ENCODE results near the gene CD27.
"Not testable (repeated sequence)": the region's sequence is repeated elsewhere in the genome, so short reads cannot be mapped to it uniquely, and the experiment has no call there.

Gene CD27

DNA sequence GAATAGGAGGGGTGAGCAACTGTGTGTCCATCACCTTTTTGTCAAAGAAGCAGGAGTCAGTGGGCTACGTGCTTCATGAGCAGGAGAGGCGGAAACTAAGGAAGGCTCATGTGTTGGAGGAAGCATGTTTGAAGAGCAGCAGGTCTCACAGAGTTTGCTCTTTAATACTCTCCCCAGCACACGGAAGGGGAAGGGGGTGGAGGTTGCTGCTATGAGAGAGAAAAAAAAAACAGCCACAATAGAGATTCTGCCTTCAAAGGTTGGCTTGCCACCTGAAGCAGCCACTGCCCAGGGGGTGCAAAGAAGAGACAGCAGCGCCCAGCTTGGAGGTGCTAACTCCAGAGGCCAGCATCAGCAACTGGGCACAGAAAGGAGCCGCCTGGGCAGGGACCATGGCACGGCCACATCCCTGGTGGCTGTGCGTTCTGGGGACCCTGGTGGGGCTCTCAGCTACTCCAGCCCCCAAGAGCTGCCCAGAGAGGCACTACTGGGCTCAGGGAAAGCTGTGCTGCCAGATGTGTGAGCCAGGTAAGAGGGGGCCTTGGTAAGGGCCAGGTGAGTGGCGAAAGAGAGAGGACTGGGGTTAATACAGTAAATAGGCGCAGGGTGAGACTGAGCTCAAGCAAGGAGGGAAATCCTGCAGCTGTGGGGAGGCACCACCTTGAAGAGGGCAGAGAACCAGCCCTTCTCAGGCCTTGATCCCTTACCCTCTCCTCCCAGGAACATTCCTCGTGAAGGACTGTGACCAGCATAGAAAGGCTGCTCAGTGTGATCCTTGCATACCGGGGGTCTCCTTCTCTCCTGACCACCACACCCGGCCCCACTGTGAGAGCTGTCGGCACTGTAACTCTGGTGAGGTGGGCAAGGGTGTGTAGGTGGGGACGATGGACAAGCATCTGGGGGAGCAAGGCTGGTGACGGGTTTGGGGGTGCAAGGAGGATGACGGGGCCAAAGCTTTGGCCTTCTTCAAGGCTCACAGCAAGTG, at the start of gene CD27:
TSS of gene CD27 (plus strand) at position 252 of the 985 bp plus-strand sequence. CDS start at position 393, 141 bp downstream.
- DNase-seq: peak; percentile 51

DNA sequence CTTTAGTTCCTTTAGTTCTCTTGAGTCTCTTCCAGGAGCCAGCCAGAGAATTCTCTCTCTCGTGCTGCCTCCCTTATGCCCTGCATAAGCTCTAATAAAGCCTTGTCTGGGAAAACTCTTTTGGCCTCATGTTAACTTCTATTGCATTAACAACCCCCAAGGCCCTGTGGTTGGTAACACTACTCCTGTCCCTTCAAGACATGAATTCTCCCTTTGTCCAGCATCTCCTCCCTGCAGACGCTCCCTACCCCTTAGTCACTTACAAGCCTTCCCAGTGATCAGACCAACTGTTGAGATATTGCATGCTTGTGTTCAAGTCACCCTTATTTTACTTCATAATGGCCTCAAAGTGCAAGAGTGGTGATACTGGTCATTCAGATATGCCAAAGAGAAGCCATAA, 48.7 kb upstream of the CD27 start:
- no peak for DNase-seq

DNA sequence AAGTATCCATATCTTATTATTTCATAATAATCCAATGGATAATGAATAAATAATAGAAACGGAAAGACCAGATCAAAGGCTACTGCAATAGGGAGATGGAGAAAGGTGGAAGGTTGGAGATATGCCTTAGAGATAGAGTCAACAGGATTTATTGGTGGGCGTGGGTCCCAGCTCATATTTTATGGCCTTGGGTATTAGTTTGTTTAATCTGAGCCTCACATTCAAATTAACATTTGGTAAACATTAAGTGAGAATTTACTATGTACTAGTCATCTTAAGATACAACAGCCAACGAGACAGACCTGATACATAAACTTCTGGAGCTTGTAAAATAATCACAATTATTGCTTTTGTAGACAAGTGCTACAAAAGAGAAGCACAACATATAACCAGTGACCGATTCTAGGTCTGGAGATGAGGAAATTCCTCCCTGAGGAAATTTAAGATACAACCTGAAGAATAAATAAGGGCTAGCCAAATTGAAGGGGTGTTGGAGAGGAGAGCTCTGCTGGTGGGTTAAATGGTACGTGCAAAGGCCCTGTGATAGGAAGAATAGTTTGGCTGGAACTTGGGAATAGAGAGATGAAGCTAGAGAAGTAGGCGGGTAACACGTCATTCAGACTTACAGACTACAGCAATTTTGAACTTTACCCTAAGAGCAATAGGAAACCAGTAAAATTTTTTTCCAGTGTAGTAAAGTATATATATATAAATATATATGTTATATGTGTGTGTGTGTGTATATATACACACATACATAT, 44.7 kb upstream of the CD27 start:
- DNase-seq: no peak

DNA sequence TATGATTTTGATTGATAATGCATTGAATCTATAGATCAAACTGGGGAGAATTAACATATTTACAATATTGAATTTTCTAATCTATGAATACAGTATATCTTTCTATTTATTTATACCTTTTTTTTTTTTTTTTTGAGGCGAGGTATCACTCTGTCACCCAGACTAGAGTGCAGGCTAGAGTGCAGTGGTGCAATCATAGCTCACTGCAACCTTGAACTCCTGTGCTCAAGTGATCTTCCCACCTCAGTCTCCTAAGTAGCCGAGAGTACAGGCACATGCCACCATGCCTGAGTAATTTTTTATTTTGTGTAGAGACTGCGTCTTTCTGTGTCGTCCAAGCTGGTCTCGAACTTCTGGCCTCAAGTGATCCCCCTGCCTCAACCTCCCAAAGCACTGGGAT, 40.4 kb upstream of the CD27 start:
- no peak for DNase-seq

DNA sequence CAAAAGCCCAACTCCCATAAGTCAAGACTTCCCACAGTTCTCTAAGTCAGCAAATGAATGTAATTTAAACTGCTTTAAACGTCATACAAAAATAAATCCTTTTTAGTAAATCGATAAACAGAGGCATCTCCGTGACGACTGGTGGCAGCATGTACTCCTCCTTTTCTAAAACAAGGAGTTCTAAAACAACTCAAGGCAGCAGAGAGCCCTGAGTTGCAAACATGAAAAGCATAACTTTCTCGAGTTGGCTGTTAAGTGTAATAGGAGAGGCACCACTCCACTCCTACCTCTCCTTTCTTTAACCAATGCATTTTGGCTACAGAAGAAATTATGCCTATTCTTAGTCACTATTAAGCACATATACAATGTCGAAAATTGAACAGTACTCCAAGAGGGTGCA, 38.8 kb upstream of the CD27 start:
- DNase-seq: no peak

DNA sequence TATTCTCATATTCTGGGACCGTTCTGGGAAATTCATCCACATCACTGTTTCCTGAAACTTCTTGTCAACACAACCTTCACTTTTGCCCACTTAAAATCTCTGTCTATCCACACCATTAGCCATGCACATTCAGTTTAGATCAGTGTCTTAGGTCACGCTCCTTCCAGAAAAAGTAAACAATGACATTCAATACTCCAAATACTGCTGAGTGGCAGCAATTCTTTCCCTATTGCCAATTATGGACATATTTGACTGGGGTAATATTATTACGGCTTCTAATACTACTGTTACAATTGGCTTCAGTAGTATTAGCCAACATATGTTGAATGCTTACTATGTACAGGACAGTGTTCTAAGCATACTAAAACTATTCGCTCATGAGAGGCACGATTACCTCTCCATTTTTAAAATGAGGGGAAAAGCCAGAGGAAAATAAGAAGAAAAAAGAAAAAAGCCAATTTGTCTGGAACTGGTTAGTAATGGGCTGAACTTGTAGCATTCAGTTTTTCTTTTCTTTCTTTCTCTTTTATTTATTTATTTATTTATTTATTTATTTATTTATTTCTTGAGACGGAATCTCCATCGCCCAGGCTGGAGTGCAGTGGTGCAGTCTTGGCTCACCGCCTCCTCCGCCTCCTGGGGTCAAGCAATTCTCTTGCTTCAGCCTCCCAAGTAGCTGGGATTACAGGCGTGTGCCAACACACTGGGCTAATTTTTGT, 37.4 kb upstream of the CD27 start:
- no peak for DNase-seq

DNA sequence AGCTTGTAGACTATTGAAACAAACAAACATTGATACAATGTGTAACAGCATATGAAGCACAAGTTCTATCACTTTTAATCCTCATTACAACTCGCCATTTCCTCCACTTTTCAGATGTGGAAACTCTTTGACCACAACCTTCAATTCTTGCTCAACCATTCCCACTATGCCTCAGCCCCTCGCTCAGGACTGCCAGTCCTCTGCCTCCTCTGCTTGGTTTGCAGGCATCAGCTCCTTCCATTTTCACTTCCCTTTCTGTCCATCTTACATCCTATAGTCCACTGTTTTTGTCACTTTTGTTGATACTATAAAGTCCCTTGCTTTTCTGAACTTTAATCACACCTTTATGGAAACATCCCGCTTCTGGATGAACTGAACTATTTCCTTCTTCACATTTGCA, 28.2 kb upstream of the CD27 start:
- DNase-seq: no peak

DNA sequence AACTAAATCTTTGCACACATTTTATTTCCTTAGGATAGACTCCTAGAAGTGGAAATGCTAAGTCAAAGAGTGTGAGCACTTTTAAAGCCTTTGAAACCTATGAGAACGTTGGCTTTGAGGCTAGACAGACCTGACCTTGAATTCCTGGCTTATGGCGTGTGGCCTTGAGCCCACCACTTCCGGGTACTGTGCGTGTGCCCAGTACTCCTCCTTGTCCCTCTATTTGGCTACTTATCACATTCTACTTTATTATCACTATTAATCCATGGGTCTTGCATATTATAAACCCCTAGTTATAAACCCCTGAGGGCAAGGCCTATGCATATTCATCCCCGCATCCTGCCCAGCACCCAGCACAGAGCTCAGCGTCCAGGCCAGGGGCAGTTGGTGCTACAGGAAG, 26.0 kb upstream of the CD27 start:
- no peak for DNase-seq

DNA sequence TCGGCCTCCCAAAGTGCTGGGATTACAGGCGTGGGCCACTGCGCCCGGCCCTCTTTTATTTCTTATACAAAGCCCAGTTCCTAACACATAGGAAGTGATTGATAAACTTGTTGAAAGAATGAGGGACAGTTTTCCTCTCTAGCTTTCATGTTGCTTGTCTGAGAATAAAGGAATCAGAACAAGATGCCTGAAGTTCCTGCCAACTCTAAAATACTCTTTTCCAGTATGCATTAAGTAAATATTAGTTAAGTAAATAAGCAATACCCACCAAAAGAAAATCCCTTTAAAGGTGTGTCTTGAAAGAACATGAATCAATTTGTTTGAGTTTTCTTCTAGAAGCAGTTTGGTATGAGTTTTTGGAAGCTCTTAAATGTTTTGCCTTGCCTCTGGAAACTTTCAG, 24.4 kb upstream of the CD27 start:
- no peak for DNase-seq

- peak; percentile 90 for DNase-seq
Observed at GRCh38 chr12:6423267-6424007, 21.3 kb upstream of the CD27 start.

DNA sequence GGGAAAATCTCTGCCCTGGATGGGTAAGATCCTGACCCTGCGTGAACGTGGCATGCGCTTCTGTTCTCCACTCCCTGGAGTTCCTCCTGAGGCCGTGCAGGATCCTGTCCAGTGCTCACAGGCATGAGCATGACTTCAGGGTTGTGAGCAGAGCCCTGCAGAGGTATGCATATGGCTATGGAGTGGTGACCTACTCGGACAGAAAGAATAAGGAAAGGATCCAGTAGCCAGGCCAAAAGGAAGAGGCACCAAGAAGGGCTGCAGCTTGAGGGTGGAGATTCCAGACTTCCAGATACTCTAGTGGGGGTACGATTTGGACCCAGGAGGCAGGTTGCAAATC, 20.8 kb upstream of the CD27 start:
- no peak for DNase-seq

DNA sequence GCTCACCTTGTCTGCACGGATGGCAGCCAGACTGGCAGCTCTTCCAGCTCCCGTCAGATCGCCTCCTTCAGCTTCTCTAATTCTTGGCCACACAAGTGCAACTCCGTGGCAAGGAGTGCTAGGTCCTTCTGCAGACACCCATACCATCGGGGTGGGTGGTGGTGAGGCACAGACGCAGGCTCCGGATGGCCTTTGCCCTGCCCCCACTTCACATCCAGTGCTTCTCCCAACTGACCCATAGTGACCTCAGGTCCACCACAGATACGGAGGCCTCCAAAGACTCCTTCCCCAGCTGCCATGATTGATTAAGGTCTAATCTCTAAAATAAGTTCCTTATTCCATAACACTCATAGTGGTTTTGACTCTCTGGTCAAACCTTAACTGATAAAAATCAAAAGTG, 19.9 kb upstream of the CD27 start:
- DNase-seq: no peak

DNA sequence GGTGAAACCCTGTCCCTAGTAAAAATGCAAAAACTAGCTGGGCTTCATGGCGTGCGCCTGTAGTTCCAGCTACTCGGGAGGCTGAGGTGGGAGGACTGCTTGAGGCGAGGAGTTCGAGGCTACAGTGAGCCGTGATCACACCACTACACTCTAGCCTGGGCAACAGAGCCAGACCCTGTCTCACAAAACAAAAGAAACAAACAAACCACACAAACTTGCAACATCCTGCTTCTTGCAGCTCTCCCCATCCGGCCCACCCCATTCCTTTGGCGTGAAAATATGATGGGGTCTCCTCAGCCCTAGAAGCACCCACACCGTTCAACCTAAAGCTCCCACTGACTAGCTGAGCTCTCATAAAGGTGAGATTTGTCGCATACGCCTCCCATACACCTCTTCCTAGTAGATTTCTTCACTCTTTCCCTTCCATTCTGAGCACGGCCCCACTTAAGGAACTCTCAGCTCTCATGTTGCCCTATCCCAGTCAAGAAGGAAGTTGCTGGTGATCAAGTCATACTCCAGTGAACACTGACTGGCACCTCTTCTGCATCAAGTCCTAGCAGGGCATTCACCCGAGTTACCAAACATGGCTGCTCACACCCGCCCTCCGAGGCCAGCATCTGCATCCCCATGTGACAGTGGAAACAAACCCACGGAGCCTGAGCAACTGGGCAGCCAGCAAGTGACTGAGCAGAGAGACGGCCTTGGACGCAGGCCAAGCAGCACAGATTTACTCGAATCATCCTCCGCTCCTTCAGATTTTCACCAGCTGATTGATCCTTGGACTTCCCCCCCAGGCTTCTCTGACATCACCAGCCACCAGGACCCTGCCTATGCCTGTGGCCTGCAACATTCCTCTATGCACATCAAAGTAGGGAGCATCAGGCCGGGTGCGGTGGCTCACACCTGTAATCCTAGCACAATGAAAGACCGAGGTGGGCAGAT, 18.9 kb upstream of the CD27 start:
- DNase-seq: no peak

DNA sequence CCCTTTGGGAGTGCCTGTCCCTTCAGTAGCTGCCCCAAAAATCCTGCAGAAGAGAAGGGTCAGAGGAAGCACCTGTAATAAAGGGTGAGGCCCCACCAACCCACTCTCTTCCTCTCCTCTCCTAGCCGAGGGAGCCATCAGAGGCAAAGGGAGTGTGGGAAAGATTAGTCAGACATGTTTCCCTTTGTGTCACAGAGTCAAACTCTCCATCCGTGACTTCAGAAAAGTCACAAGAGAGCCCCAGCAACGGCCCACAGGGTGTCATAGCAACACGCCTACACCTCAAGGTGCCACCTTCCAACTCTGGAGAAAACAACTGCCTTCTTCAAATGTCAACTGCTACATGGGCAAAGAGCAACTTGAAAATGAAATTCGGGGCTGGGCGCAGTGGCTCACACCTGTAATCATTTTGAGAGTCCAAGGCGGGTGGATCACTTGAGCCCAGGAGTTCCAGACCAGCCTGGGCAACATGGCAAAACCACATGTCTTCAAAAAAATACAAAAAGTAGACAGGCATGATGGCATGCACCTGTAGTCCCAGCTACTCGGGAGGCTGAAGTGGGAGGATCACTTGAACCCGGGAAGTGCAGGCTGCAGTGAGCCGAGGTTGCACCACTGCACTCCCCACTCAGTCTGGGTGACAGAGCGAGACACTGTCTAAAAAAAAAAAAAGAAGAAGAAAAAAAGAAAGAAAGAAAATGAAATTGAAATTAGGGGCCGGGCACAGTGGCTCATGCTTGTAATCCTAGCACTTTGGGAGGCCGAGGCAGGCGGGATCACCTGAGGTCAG, 17.7 kb upstream of the CD27 start:
- peak; percentile 84 for DNase-seq

GRCh38 chr12:6427796-6428195, 17.0 kb upstream of the CD27 start:
- not testable (repeated sequence) for DNase-seq

GRCh38 chr12:6428326-6428725, 16.4 kb upstream of the CD27 start:
- no peak for DNase-seq

- DNase-seq: no peak
Observed at GRCh38 chr12:6430124-6430989, 14.4 kb upstream of the CD27 start.

GRCh38 chr12:6432991-6433390, 11.8 kb upstream of the CD27 start:
- DNase-seq: peak; percentile 36

Data from CD4-positive, alpha-beta T cell treated with Interleukin-17A for 1 hour (primary cell).